Cerebellar nuclear complex (tissue), 1 donor: ENCODE results near the gene TSKS.

Source experiments
- DNase-seq, 2 experiments: peaks; one replicate each; lab custom pipeline; 2025; lab: John Stamatoyannopoulos, UW

The TSKS gene, protein sequence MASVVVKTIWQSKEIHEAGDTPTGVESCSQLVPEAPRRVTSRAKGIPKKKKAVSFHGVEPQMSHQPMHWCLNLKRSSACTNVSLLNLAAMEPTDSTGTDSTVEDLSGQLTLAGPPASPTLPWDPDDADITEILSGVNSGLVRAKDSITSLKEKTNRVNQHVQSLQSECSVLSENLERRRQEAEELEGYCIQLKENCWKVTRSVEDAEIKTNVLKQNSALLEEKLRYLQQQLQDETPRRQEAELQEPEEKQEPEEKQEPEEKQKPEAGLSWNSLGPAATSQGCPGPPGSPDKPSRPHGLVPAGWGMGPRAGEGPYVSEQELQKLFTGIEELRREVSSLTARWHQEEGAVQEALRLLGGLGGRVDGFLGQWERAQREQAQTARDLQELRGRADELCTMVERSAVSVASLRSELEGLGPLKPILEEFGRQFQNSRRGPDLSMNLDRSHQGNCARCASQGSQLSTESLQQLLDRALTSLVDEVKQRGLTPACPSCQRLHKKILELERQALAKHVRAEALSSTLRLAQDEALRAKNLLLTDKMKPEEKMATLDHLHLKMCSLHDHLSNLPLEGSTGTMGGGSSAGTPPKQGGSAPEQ

DNA sequence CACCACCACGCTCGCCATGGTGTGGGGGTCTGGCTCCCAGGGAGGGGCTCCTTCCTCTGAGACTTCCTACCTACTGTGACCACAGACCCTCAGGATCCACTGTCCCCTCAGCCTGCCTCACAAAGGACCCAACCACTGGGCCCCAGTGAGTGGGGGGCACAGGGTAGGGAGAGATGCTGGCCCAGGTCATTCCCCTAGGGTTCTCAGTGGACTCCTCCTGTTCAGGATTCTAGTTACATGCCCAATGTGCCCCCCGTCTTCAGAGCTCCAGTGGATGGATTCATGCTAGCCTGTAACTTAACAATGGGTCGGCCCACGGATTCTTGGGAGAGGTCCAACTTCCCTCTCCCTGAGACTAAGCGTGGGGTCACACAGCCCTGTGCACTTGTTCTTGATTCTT is at the start of gene TSKS:
Gene TSKS (minus strand): TSS at position 77 of the 400 bp plus-strand sequence. CDS start 59 bp downstream, at position 18.
- DNase-seq, result no peak

- no peak for DNase-seq
These were observed 49.4 kb upstream of the TSKS start for GRCh38 chr19:49812452-49812996.

GRCh38 chr19:49811328-49811727 is 48.2 kb upstream of the TSKS start:
- no peak for DNase-seq

DNA sequence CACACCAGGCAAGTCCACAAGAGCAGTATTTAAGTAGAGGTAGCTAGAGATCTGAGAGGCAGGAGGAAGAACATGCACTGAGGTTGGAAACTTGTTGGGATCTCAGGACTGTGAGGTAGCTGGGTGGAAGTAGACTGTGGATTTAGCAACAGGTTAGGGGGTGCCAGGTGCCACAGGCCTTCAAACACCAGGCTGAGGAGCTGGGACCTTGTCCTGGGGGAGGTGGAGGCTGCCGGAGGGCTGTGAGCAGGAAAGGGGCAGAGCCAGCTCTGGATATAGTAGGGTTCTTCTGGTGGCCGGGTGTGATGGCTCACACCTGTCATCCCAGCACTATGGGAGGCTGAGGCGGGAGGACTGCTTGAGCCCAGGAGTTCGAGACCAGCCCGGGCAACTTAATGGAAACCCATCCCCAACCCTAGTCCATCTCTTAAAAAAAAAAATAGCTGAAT is 46.9 kb upstream of the TSKS start:
- DNase-seq, result no peak

- peak in 1 of 2 experiments; percentile 14 for DNase-seq
These were observed 46.2 kb upstream of the TSKS start for GRCh38 chr19:49809160-49809940.

DNA sequence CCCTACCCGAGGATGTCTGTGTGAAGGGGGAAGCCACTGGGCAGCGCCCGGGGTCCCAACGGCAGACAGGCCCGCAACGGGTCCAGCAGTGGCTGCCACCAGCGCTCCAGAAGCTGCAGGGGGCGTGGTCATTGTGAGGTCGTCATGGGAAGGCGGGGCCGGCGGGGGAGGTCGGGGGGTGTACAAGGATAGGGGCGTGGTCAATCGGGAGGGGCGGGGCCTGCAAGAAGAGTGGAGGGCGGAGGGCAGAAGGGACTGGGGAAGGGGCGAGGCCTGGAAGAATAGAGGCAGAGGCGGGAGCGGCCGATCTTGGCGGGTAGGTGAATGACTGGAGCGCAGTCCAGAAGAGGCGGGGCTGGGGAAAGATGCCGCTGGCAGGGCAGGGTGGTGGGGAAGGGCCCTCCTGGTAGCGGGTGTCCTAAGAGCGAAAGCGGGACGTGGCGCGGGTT is 45.6 kb upstream of the TSKS start:
- DNase-seq, result peak in 1 of 2 experiments; percentile 22

DNA sequence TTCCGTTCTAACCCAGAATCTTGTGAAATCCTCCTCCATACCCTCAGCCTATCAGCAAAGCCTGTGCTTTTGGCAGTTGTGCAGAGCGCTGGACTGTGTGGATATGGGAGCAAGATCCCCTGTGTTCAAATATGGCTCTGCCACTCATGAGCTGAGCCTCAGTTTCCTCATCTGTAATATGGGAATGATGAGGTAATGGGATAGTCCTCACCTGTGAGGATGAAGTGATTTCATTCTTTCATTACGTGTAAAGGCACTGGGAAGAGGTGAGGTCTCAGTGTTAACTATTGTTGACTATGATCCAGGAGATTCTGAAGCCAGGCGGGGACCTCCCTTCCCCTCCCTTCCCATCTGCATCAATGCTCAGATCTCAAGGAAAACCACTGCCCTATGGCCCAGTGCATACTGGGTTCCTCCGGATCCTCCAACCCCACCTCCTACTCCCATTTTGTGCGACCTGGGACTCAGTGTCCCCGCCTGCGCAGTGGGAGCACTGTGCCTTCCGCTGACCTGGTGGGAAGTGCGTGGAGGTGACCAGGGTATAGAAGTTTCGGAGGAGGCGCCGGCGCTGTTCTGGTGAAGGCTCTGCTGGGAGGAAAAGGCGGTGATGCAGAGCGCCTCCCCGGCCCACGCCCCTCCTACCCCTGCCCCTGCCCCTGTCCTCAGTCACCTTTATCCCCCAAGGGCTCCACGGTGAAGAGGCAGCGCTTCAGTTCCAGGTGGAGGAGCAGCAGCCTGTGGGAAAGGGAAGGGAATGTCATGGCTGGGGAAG is 45.0 kb upstream of the TSKS start:
- no peak for DNase-seq

DNA sequence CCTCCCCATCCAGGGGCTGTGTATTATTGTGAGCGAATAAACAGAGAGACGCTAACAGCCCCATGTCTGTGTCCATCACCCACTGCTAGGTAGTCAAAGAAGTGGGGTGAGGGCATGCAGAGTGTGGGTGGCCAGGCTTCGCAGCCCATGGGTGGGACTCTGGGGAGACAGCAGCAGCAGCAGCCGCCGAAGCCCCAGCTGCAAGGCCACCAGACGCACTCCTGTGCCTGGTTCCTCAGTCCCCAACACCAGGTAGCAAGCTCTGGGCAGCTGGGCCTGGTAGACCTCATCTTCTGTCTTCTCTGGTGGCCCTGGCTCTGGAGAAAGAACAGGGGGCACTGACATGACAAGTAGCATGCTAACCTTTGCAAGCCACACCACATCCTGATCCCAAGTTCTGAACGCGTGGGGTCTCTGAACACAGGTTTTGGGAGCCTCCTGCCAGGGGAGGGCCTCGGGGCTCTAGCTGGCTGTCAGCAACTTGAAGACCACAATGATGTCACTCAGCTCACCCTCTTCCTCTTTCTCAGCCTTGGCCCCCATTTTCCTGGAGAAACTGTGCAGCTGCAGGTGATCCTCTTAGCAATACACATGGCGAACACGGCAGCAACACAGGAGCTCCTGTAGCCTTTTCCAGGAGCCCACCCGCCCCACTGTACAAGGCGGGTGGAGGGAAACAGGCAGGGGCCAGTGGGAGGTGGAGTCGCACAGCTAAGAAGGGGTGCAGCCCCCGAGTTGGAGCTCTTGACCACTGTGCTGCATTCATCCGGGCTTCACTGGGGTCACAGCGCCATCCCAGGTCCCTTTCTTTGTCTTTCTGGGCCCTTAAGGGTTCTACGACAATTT is 44.2 kb upstream of the TSKS start:
- DNase-seq, result no peak

DNA sequence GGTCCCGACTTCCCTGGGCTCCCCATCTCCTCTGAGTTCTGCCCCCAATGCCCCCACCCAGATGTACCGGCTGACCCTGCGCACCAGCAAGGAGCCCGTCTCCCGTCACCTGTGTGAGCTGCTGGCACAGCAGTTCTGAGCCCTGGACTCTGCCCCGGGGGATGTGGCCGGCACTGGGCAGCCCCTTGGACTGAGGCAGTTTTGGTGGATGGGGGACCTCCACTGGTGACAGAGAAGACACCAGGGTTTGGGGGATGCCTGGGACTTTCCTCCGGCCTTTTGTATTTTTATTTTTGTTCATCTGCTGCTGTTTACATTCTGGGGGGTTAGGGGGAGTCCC is 43.5 kb upstream of the TSKS start:
- no peak for DNase-seq

DNA sequence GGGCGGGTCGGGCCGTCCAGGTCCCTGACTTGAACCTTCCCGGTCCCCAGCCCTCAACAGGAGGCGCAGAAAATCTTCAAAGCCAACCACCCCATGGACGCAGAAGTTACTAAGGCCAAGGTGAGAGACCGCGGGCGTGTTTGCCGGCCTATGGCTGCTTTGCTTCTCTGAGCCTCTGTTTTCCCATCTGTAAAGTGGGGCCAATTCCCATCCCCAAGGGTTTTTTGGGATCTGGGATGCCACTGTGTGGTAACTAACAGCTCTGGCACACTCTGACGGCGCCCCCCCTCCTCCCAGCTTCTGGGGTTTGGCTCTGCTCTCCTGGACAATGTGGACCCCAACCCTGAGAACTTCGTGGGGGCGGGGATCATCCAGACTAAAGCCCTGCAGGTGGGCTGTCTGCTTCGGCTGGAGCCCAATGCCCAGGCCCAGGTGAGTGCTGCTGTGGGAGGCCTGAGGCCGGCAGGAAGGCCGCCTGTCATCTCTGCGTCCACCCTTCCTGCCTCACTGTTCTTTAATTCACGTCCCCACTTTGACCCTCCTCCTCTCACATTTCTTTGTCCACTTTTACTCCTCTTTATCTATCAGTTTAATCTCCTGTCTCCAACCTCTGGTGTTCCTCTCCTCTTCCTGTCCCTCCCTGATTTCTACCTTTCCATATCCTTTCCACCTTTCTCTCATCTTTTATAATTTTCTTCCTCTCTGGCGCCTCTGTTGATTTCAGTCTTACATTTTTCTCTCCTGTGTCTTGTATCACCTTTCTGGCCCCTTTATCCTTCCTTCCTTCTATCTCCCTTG is 42.9 kb upstream of the TSKS start:
- no peak for DNase-seq

GRCh38 chr19:49803529-49803856 is 40.4 kb upstream of the TSKS start:
- no peak for DNase-seq

DNA sequence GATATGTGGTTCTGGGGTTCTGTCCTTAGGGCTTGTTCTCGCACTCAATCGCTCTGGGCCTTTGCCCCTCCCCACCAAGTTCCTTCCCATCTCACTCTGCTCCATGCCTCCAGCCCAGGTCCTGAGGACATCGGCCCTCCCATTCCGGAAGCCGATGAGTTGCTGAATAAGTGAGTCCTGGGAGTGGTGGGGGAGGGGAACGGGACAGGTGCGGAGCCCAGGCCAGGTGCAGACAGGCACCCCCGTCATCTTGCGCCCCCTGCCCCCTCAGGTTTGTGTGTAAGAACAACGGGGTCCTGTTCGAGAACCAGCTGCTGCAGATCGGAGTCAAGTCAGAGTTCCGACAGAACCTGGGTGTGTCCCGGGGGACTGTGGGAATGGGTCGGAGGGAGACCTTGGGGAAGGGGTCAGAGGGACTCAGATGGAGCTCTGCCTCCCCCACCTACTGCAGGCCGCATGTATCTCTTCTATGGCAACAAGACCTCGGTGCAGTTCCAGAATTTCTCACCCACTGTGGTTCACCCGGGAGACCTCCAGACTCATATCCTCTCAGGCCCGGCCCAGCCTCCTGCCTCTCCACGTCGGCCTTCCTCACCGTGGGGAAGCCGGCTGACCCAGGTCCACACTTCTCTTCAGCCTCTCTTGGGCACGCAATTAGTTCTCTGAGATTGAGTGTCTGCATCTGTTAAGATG is 39.9 kb upstream of the TSKS start:
- no peak for DNase-seq

DNA sequence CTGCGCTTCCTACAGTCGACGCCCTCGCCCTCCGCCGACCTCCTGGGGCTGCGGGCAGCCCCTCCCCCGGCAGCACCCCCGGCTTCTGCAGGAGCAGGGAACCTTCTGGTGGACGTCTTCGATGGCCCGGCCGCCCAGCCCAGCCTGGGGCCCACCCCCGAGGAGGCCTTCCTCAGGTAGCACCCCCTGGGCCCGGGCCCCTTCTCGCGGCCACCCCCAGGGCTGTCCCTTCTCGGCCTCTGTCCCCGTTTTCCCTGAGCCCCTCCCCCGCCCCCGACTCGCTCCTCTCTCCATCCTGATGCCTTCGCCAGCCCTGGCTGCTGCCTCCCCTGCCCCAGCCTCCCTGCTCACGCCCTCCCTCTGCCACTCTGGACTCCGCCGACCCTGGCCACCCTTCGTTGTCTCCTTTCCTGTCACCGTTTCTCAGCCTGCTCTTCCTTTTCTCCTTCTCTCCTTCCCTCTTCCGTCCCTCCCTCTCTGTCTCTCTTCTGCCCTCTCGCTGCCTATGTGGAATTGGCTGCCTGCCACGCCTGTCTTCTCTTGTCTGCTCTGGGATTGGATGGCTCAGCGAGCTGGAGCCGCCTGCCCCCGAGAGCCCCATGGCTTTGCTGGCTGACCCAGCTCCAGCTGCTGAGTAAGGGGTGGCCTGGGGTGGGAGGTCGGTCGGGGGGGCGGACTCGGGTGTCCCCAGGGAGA is 39.0 kb upstream of the TSKS start:
- DNase-seq, result peak in 1 of 2 experiments; percentile 84

GRCh38 chr19:49801401-49801888 is 38.3 kb upstream of the TSKS start:
- DNase-seq, result no peak

DNA sequence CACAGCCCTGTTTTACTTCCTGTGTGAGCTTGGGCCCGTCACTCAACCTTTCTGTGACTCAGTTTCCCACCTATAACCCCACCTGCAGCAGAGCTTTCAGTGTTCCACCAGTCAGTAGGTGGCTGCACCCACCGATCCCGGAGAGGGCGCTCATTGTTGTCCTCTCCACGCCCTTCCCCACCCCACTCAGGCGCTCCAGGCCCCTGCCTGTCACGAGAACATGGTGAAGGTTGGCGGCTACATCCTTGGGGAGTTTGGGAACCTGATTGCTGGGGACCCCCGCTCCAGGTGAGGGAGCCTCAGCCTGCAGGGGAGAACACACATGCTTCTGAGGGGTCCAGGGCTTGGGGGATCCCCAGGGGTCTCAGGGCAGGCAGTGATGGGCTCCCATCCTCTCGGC is 37.7 kb upstream of the TSKS start:
- DNase-seq, result no peak

GRCh38 chr19:49799798-49800376 is 36.8 kb upstream of the TSKS start:
- no peak for DNase-seq

- DNase-seq, result no peak
These were observed 36.2 kb upstream of the TSKS start for GRCh38 chr19:49799271-49799797.

DNA sequence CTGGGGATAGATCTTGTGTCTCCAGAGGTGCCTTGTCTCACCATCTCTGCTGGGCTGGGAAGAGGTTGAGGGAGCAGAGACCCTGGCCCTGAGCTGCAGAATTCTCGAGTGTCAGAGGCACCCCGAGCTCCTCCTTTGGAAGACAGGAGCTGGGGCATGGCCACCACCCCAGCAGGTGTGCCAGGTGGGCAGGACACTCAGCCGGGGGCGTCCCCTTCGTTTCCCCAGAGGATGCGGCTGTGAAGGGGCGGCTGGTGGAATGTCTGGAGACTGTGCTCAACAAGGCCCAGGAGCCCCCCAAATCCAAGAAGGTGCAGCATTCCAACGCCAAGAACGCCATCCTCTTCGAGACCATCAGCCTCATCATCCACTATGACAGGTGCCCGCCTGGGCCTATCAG is 35.5 kb upstream of the TSKS start:
- no peak for DNase-seq
